Loucy (cell line): ENCODE measurements around the gene C12orf56.
"Not testable (repeated sequence)": the region's sequence is repeated elsewhere in the genome, so short reads cannot be mapped to it uniquely, and the experiment has no call there.

Experiments used
- CTCF ChIP-seq: fragments of 200-600 bp; sonication (generic); conservative IDR thresholded peaks from 2 replicates; pipeline ENCODE4 v1.5.1; 2014; ENCODE audit warnings: mild to moderate bottlenecking, antibody characterized with exemption, low read length
- EZH2phosphoT487 ChIP-seq: fragments of 200-600 bp; IDR thresholded peaks from 2 replicates; pipeline ENCODE4 v1.6.1; 2018; ENCODE audit warnings: antibody characterized with exemption, mild to moderate bottlenecking, moderate library complexity, borderline replicate concordance

DNA sequence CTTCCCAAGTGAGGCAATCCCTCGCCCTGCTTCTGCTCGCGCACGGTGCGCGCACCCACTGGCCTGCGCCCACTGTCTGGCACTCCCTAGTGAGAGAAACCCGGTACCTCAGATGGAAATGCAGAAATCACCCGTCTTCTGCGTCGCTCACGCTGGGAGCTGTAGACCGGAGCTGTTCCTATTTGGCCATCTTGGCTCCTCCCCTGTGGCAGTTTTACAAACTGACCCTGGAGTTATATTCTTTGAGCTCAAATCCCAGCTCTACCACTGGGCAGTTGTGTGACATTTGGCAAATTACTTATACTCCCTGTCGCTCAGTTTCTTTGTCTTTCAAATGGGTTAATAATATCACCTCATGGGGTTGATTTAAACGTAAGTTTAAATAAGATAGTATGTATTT is 97.4 kb downstream of the C12orf56 start:
- TF ChIP-seq EZH2phosphoT487, CTCF: not testable (repeated sequence)
